NCI-H226 (cell line): Measurements from ENCODE around the gene PDE6D.
A peak's percentile ranks its signal among the peaks of the same experiment; 100 is the strongest.
"Not testable (repeated sequence)": the region's sequence is repeated elsewhere in the genome, so short reads cannot be mapped to it uniquely, and the experiment has no call there.

Experiments
- DNase-seq: peaks from one replicate; pipeline ENCODE4 v3.0.0-alpha.2; 2015

The PDE6D gene

GRCh38 chr2:231717281-231718171, 63.6 kb downstream of the PDE6D start:
- DNase-seq, result peak; percentile 83

GRCh38 chr2:231716666-231717280, 64.3 kb downstream of the PDE6D start:
- DNase-seq, result no peak

GRCh38 chr2:231715988-231716616, 65.0 kb downstream of the PDE6D start:
- DNase-seq, result peak; percentile 66

GRCh38 chr2:231715499-231715837, 65.6 kb downstream of the PDE6D start:
- no peak for DNase-seq

GRCh38 chr2:231714639-231715498, 66.2 kb downstream of the PDE6D start:
- DNase-seq, result no peak

GRCh38 chr2:231713730-231714638, 67.1 kb downstream of the PDE6D start:
- peak; percentile 64 for DNase-seq

GRCh38 chr2:231713406-231713729, 67.7 kb downstream of the PDE6D start:
- not testable (repeated sequence) for DNase-seq

GRCh38 chr2:231712451-231713021, 68.5 kb downstream of the PDE6D start:
- DNase-seq, result not testable (repeated sequence)

- no peak for DNase-seq
Measured at GRCh38 chr2:231711677-231712450, 69.2 kb downstream of the PDE6D start.

- DNase-seq, result no peak
Measured at GRCh38 chr2:231710799-231711676, 70.0 kb downstream of the PDE6D start.

- DNase-seq, result peak; percentile 76
Measured at GRCh38 chr2:231709981-231710798, 70.9 kb downstream of the PDE6D start.

- DNase-seq, result no peak
Measured at GRCh38 chr2:231709636-231709980, 71.5 kb downstream of the PDE6D start.

- peak; percentile 29 for DNase-seq
Measured at GRCh38 chr2:231708773-231709635, 72.1 kb downstream of the PDE6D start.

- DNase-seq, result peak; percentile 98
Measured at GRCh38 chr2:231707927-231708772, 72.9 kb downstream of the PDE6D start, which contains the start of gene PTMA. Gene PTMA, plus strand, starts transcription at chr2:231708525. Its CDS starts 182 bp downstream, at chr2:231708707.

- no peak for DNase-seq
Measured at GRCh38 chr2:231707625-231707926, 73.5 kb downstream of the PDE6D start.

GRCh38 chr2:231706731-231707624, 74.1 kb downstream of the PDE6D start:
- peak; percentile 97 for DNase-seq
